IPS-20b (cell line): ENCODE measurements around the gene MANSC4.

Experiments used
- H3K27ac ChIP-seq: one replicate; pipeline ENCODE4 v1.5.1; 2013; ENCODE audit warnings: low read length
- H3K27me3 ChIP-seq: 2 replicates; pipeline ENCODE4 v1.6.1; 2013; ENCODE audit warnings: mild to moderate bottlenecking, low read length, inconsistent platforms; ENCODE audit not compliant: insufficient read depth
- H3K36me3 ChIP-seq: 2 replicates; pipeline ENCODE4 v1.6.1; 2013; ENCODE audit warnings: low read depth, mild to moderate bottlenecking, inconsistent platforms, low read length, moderate library complexity; ENCODE audit not compliant: insufficient read depth
- H3K4me1 ChIP-seq: 2 replicates; pipeline ENCODE4 v1.6.1; 2013; ENCODE audit warnings: mild to moderate bottlenecking, control low read depth, inconsistent platforms, low read length, moderate library complexity; ENCODE audit not compliant: insufficient read depth
- H3K4me3 ChIP-seq: 2 replicates; pipeline ENCODE4 v1.5.1; 2013; ENCODE audit warnings: mild to moderate bottlenecking, low read length, inconsistent platforms
- H3K9ac ChIP-seq: 2 replicates; pipeline ENCODE4 v1.6.1; 2013; ENCODE audit warnings: low read depth, mild to moderate bottlenecking, inconsistent platforms, low read length, moderate library complexity
- H3K9me3 ChIP-seq: 2 replicates; pipeline ENCODE4 v1.6.1; 2013; ENCODE audit warnings: mild to moderate bottlenecking, low read depth, low read length, inconsistent platforms; ENCODE audit not compliant: insufficient read depth

Gene MANSC4

GRCh38 chr12:27814851-27815591, 35.0 kb upstream of the MANSC4 start:
- H3K36me3 ChIP-seq, result no peaks in the 10 kb centered on the region
- no peaks in the 10 kb centered on the region for H3K4me1 ChIP-seq
- H3K27ac ChIP-seq, result no peak overlapping the region

DNA sequence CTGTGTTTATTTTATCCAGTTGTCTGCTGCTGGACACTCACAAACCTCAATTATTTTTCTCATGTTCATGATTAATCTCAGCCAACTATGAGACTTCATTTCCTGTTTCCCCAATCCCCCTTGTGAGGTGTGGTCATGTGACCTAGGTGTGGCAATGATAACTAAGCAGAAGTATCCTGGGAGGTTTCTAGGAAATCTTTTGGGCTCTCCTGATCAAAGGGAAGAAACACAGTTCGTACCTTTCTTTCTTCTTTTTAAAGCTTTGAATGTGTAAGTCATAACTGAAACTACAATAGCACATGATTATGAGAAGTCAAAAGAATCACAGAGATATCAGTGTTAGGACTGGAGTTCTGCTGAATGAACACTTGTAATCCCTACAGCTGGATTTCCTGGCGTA, 34.4 kb upstream of the MANSC4 start:
- H3K4me3 ChIP-seq, result no peak overlapping the region
- no peaks in the 10 kb centered on the region for H3K36me3 ChIP-seq
- no peaks in the 10 kb centered on the region for H3K9me3 ChIP-seq
- no peaks in the 10 kb centered on the region for H3K27me3 ChIP-seq
- no peaks in the 10 kb centered on the region for H3K4me1 ChIP-seq
- H3K27ac ChIP-seq, result no peak overlapping the region
- no peak overlapping the region for H3K9ac ChIP-seq

More at GRCh38 chr12:27814851-27815591, 35.0 kb upstream of the MANSC4 start:
- Histone ChIP-seq H3K27me3 (no peaks in the 10 kb centered on the region), H3K9me3 (no peaks in the 10 kb centered on the region), H3K4me3 (no peak overlapping the region), H3K9ac (no peak overlapping the region)

- Histone ChIP-seq H3K4me1 (no peaks in the 10 kb centered on the region), H3K27ac (no peak overlapping the region), H3K27me3 (no peaks in the 10 kb centered on the region), H3K4me3 (no peak overlapping the region), H3K36me3 (no peaks in the 10 kb centered on the region), H3K9ac (no peak overlapping the region), H3K9me3 (no peaks in the 10 kb centered on the region)
Observed at GRCh38 chr12:27812502-27812901, 32.5 kb upstream of the MANSC4 start.

GRCh38 chr12:27810756-27811155, 30.7 kb upstream of the MANSC4 start:
- Histone ChIP-seq H3K27me3 (no peaks in the 10 kb centered on the region), H3K36me3 (no peaks in the 10 kb centered on the region), H3K9ac (no peak overlapping the region), H3K4me3 (no peak overlapping the region), H3K4me1 (no peaks in the 10 kb centered on the region), H3K9me3 (no peaks in the 10 kb centered on the region), H3K27ac (no peak overlapping the region)

DNA sequence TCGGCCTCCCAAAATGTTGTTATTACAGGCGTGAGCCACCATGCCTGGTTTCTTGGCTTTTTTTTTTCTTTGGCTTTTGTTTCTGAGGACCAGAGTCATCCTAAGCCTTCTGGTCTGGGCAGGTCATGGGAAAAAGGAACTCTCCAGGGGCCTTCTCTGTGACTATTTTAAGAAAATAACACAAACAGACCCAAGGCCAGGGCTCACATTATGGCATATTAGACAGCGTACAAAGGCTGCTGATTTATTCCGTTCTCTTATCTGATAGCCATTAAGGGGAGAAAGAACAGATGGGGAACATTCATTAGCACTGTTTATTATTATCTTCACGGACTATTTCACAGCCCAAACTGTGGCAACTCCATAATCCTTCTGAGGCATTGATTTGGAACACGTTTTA, 28.8 kb upstream of the MANSC4 start:
- Histone ChIP-seq H3K27me3 (no peaks in the 10 kb centered on the region), H3K9me3 (no peaks in the 10 kb centered on the region), H3K36me3 (no peaks in the 10 kb centered on the region), H3K9ac (no peak overlapping the region), H3K4me3 (no peak overlapping the region), H3K27ac (no peak overlapping the region), H3K4me1 (no peaks in the 10 kb centered on the region)

- H3K4me1 ChIP-seq, result no peaks in the 10 kb centered on the region
- no peak overlapping the region for H3K27ac ChIP-seq
- H3K4me3 ChIP-seq, result no peak overlapping the region
- H3K36me3 ChIP-seq, result no peaks in the 10 kb centered on the region
- no peaks in the 10 kb centered on the region for H3K9me3 ChIP-seq
- H3K27me3 ChIP-seq, result no peaks in the 10 kb centered on the region
- H3K9ac ChIP-seq, result no peak overlapping the region
Observed at GRCh38 chr12:27807063-27807703, 27.1 kb upstream of the MANSC4 start.

GRCh38 chr12:27806259-27806658, 26.2 kb upstream of the MANSC4 start:
- no peaks in the 10 kb centered on the region for H3K9me3 ChIP-seq
- H3K9ac ChIP-seq, result no peak overlapping the region
- H3K27me3 ChIP-seq, result no peaks in the 10 kb centered on the region
- H3K4me1 ChIP-seq, result no peaks in the 10 kb centered on the region
- H3K36me3 ChIP-seq, result peaks cover 1% of the 10 kb centered on the region; the same call in 1 of the 2 replicates
- H3K27ac ChIP-seq, result no peak overlapping the region
- H3K4me3 ChIP-seq, result no peak overlapping the region

DNA sequence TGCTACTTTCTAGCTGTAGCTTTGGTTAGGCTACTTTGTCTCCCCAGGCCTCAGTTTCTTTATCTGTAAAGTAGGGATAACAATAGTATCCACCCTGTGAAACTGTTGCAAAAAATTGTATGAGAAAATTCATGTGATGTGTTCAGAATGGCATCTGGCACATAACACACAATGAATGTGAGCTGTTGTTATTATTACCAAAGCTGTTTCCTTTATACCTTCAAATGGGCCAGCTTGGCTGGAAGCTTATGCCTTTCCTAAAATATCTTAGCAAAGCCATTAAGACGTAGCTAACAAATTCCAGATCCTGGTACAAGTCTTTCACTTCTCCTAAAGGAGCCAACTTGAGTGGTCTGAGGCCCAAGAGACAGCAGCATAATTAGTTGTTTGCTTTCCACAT, 25.2 kb upstream of the MANSC4 start:
- H3K9me3 ChIP-seq, result no peaks in the 10 kb centered on the region
- H3K4me1 ChIP-seq, result no peaks in the 10 kb centered on the region
- no peaks in the 10 kb centered on the region for H3K27me3 ChIP-seq

DNA sequence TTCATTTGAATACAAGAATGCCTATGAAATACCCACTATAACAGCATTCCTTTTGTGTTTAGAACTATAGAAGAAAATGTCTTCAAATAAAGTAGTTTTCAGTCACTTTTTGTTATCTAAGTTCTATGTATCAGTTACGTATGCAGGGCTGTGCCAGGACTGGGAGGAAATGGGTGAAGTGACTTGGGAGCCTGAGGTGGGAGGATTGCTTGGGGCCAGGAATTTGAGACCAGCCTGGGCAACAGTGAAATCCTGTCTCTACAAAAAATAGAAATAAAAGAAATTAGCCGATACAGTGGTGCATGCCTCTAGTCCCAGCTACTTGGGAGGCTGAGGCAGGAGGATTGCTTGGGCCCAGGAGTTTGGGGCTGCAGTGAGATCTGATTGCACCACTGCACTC, 22.9 kb upstream of the MANSC4 start:
- Histone ChIP-seq H3K4me3 (no peak overlapping the region), H3K4me1 (no peaks in the 10 kb centered on the region), H3K27me3 (no peaks in the 10 kb centered on the region), H3K9me3 (no peaks in the 10 kb centered on the region), H3K27ac (no peak overlapping the region), H3K36me3 (peaks cover 29% of the 10 kb centered on the region), H3K9ac (no peak overlapping the region)

More for the DNA sequence above, 25.2 kb upstream of the MANSC4 start:
- Histone ChIP-seq H3K4me3 (no peak overlapping the region), H3K36me3 (peaks cover 8% of the 10 kb centered on the region; the same call in 1 of the 2 replicates), H3K27ac (no peak overlapping the region), H3K9ac (no peak overlapping the region)

DNA sequence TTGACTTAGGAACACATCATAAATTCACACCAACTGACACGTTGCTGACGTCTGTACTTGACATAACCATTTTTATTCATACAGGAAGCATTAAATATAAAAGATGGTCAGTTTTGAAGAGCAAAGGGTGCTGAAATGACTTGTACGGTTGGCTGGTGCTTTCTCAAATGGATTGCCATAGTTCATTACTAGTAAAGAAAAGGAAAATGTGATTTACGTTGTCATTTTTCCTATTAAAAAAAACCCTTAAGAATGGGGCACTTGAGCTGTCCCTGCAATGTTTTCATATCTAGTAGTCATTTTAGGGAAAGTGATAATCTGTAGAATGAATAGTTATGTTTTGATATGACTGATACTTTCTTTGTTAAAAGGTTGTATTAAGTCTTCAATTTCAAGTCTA, 22.5 kb upstream of the MANSC4 start:
- Histone ChIP-seq H3K4me1 (no peaks in the 10 kb centered on the region), H3K27me3 (no peaks in the 10 kb centered on the region), H3K4me3 (no peak overlapping the region), H3K36me3 (peaks cover 33% of the 10 kb centered on the region), H3K27ac (no peak overlapping the region), H3K9me3 (no peaks in the 10 kb centered on the region), H3K9ac (no peak overlapping the region)

DNA sequence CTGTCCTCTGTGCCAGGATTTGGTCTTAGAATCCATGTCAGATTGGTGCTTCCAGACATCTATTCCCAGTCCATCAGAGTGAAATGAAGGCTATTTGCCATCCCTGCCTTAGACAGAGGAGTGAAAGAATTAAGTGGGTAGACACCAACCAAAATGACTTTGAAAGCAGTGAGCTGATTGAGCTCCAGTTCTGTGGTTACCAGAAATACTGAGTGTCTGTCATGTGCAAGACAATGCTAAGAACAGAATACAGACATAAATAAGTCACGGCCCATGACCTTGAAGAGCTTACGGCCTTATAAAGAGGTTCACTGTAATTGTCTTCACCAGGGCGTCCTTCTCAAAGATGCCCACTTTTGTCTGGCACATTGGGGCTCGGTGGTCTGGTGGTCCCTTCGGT, 21.6 kb upstream of the MANSC4 start:
- Histone ChIP-seq H3K9ac (no peak overlapping the region), H3K27me3 (no peaks in the 10 kb centered on the region), H3K4me1 (no peaks in the 10 kb centered on the region), H3K27ac (no peak overlapping the region), H3K36me3 (peaks cover 42% of the 10 kb centered on the region), H3K9me3 (no peaks in the 10 kb centered on the region), H3K4me3 (no peak overlapping the region)

GRCh38 chr12:27800819-27801218, 20.8 kb upstream of the MANSC4 start:
- Histone ChIP-seq H3K27me3 (no peaks in the 10 kb centered on the region), H3K4me1 (no peaks in the 10 kb centered on the region), H3K36me3 (peaks cover 50% of the 10 kb centered on the region), H3K9ac (no peak overlapping the region), H3K9me3 (no peaks in the 10 kb centered on the region), H3K4me3 (no peak overlapping the region), H3K27ac (no peak overlapping the region)
